HG03342 (cell line): ENCODE data around the gene LIN28B.
"Not testable (repeated sequence)": the region's sequence is repeated elsewhere in the genome, so short reads cannot be mapped to it uniquely, and the experiment has no call there.

Experiments
- ATAC-seq: cut with Tn5 transposase; IDR thresholded peaks from one replicate; pipeline ENCODE4 v1.9.1; 2021; ENCODE audit warnings: mild to moderate bottlenecking, moderate library complexity; ENCODE audit not compliant: unreplicated experiment

LIN28B gene

DNA sequence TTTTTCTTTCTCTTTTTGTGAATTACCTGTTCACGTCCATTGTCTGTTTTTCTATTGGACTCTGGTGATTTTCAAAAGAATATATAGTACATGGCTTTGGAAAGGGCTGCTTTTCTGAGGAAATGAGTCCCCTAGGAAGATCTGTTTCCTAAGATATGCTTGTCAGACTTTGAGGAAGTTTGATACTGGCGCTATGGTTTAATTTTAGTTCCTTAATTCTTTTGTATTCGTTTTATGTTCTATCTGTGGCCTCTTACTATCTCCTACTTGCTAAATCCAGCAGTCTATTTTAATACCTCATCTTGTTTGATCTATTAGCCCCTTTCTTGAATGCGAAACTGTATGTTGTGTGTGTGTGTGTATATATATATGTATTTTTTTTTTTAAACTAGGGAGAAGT lies 101.9 kb downstream of the LIN28B start:
- ATAC-seq = no peak

DNA sequence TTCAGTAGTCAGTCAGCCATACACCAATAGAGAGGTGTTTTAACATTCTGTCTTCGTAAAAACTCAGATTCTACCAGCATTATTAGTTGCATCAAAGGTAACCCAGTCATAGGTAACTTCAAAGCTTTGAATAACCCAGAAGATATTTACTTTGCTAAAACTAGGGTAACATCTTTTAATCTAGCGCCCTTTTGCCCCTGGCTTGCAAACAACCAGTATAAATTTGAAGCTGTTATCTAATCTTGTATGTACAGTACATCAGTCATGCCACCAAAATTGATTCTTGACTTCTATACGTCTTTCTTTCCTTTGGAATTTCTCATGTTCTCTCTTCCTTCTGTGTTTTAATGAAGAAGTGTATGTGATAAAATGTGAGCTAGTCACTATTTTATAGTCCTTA lies 109.3 kb downstream of the LIN28B start:
- no peak for ATAC-seq

DNA sequence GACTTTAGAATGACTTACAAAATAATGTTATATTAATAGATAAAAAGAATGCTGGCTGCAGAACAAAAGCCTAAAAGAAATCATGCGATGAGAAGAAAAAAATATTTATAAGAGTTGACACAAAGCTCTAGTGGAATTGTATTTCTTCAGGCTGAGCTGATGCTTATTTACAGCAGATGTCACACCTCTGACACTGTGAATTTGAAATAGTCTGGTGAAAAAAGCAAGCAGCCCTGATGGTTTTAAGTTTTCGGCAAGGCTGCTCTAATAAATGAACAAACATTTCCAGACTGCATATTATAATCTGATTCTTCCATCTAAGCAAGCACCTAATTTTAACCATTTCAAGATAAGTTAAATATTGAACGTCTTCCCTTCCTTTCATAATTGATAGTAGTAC lies 109.9 kb downstream of the LIN28B start:
- ATAC-seq = no peak

DNA sequence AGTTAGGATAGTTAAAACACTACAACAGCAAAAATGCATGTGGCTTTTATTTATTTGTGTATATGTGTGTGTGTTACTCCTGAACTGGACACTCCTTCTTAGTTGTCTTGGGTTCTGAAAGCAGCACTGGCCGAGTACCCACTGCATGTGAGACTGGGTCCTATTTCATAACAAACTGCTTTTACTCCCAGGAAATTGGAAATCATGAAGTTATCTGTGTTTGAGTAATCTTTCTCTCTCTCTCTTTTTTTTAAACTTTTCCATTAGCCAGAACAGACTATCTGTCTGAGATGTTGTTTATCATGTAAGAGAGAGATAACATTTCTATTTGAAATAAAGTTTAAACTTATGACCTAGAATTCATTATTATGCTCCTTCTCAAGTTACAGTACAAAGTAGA lies 110.4 kb downstream of the LIN28B start:
- ATAC-seq = no peak

DNA sequence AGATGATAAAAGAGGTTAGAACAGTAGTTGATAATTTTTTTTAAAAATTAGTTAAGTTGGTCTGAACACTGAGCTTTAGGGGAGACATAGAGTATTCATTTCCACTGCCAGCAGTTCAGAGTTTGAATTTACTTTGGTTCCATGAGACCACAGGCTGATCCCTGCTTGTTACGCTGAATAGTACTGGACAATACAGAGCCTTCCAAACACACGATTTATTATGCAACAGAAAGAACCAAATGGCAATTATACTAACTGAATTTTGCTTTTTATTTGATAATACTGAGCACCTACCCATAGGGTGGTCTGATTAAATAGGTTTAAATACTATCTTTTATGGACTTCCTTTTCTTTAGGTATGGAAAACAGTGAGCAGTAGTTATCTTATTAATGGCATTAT lies 111.5 kb downstream of the LIN28B start:
- ATAC-seq = no peak

DNA sequence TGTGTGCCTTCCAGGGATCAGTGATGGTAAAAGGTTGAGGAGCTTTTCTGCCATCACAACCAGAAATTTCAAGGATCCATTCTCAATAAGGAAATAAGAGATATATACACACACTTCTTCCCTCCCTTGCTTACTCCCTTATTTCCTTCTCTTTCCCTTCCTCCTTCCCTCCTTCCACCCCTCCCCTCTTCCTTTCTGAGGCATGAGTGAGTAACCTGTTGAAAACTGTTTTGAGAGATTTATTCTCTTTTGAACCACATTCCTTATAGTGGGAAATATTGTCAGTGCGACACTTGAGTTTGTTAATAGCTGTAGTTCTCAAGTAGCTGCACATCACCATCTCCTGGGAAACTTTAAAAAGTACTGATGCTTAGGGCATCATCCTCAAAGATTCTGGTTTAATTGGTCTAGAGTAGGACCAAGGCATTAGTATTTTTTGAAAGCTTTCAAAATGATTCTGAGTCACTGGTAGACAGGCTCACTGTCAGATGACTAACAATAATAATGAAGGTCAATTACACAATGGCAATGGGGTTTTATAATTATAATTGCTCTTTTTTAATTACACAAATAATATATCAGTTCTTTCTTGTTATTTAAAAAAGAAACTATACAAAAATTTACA lies 113.0 kb downstream of the LIN28B start:
- ATAC-seq = no peak

DNA sequence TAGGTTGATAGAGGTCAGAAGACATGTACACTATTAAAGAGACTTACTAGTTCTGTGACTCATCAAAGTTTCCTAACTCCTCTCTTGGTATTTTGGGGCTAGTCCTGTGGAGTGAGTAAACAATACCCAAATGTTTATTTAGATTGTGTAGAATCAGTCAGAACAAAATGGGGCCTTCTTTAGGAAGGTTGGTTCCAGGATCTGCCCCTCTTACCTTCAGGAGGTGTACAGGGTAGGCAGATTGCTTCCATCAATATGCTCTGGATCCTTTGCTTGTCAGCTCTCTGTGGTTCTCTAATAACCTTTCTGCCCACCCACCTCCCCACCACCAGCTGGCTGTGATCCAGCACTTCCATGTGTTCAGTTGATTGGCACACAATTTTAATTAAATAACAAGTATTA lies 115.9 kb downstream of the LIN28B start:
- no peak for ATAC-seq

DNA sequence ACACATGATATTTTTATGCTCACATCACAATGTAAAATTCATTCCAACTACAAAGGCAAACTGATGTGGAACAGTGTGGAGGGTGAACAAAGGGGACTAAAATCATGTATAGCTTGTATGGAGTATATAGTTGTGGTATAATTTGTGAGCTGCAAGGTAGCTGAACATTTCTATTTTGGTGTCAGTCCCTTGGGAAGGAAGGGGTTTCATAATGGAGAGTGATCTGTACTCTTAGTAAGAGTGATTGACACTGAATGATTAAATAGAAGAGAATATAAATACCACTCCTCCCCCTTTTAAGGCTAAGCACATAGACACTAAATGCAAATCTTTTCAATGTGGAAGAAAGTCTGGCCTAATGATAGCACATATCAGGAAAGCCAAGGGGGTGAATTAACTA lies 118.3 kb downstream of the LIN28B start:
- no peak for ATAC-seq

DNA sequence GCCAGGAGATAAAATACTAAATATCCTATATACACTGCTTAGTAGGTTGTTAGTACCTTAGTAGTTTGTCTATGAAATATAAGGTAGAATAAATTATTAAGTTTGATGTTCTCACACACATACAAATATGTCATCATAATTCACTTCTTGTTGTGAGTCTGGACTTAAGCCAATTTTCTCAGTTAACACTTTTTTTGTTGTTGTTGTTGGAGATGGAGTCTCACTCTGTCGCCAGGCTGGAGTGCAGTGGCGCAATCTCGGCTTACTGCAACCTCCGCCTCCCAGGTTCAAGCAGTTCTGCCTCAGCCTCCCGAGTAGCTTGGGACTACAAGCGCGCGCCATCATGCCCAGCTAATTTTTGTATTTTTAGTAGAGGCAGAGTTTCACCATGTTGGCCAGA lies 119.5 kb downstream of the LIN28B start:
- ATAC-seq = not testable (repeated sequence)

DNA sequence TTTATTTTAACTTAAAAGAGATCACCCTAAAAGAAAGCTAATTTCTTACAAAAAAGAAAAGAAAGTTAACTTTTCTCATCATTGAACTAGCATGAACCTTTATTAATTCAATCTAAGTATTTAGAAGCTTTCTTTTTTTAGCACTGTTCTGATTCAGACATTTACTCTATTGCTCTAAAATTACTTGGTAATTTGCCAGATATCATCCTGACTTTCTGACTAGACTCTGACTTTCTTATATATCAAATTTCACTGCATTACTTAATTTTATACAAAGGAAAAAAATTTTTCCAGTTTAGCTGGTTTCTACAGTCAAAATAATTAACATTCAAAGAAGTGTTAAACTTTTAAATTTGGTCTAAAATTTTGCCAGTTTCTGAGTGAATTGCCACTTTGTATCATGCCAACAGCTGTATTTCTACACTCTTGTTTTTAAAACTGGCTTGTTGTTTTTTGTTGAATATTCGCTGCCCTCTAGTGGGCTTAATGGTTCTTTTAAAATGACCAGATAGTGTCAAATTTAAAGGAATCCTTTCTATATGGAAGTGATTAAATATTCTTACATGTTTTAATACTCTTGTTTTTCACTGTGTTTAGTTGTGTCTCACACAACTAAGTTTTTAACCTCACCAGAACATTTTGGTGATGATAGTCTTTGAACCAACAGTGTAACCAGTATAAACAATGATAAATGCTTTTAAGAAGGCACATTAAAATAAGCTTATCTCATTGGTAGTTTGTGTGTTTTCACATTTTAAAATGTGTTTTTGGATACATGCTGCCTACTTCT lies 120.9 kb downstream of the LIN28B start:
- ATAC-seq = no peak

DNA sequence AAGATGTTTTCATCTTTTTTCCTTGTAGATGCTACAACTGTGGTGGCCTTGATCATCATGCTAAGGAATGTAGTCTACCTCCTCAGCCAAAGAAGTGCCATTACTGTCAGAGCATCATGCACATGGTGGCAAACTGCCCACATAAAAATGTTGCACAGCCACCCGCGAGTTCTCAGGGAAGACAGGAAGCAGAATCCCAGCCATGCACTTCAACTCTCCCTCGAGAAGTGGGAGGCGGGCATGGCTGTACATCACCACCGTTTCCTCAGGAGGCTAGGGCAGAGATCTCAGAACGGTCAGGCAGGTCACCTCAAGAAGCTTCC lies 121.4 kb downstream of the LIN28B start:
- ATAC-seq = no peak

DNA sequence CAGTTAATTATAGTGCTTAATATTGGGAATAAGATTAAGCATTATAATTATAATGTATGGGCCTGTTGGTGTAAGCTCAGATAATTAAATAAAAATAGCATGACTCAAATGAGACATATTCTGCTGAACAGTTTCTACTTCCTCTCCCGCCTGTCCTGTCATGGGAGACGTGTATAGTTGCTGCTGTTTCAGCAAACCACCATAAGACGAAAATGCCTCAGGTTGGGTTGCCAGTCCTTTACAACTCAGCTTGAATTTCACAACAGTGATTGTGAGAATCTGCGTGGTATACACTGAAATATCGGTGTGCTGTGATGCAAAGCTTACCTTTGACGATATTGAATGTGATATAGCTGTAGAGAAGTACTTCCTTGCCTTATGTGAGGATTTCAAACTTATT lies 123.4 kb downstream of the LIN28B start:
- ATAC-seq = no peak

DNA sequence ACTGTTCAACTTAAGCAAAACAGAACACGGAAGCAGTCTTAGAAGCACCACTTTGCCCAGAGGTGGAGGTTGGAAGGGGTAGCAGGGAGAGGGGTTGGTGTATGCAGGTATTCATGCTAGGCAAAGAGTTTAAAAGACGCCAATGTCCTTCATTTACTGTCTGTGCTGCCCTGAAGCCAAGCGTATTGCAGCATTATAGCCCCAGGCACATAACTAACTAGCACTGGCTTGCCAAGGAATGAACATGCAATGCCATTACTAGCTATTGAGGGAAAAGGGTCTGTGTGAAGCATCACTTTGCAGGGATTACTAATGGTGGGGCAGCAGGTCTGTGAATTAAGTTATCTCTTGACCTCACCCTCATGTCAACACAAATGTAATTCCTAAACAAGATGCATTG lies 124.8 kb downstream of the LIN28B start:
- not testable (repeated sequence) for ATAC-seq

DNA sequence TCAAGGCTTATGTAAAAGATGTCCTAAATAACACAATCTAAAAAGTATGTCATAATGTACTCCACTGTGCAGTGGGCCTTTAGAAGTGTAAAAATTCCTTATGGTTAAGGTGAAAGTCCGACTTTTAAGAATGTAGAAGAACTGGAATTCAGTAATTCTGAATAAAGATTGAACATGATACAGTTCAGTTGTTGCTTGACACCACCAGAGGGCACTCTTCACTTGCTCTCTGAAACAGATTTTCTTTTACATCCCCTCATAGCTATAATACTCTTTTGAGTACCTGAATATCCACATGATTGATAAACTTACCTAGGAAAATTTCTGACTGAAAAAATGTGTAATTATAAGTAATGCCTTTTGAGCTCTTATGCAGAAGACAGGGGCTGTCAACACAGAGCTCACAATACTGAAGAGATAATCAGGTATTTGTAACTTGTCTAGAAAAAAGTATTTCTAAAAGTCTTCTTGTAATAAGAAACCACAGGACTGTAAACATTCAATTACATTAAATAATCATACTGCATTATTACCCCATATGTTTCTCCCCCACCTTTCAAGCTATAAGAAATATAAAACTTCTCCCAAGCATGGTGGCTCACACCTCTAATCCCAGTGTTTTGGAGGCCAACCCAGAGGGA lies 130.8 kb downstream of the LIN28B start:
- peak; percentile 70 for ATAC-seq

DNA sequence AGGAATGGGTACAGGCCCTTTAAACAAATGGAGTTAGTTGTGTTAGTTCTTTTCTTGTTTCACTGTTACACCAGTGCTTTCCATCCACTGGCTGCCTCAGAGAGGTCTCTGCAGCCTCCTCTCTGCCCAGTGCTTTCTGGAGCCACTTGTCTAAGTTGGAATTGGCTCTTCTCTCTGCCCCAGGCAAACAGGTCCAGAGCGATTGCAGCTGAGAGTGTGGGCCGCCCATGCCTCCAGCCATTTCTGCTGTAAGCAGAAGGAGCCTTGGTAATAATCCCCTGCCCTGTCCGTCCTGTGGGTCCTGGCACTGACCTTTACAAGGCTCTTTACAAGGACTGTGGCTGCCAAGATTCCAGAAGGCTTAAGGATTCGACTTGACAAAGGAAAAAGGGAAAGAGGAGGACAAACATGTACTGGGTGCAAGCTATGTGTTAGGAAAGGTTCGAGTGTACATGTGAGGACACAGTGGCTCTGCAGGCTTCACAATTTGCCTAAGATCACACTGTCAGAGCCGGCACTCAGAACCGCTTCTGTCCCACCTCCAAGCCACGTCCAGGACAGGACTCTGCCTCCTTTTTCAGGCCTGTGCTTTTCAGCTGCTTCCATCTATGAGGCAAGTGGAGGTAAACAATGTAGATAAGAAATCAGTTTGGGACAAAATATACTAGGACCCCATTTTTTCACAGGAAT lies 134.4 kb downstream of the LIN28B start:
- no peak for ATAC-seq

DNA sequence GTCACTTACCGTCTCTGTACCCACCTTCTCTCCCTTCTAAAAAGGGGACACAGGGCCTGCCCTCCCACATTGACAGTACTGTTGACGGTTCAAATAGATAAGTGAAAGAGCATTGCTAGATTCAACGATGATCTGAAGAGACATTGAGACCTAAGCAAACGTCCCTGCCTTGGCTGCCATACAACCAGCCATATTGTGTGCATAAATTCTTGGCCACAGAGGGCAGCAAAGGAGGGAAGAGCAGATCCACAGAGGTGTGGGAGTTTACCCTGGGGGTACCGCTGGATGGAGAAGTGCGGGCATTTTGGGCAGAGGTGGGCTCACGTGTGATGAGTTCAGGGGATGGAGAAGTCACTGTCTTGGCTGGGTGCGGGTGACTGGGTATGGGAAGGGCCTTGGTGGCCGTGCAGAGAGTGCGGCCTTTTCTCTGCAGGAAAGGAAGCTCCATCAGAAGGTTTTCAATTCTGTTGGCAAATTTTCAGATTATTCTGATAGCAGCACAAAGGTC lies 137.3 kb downstream of the LIN28B start:
- no peak for ATAC-seq

DNA sequence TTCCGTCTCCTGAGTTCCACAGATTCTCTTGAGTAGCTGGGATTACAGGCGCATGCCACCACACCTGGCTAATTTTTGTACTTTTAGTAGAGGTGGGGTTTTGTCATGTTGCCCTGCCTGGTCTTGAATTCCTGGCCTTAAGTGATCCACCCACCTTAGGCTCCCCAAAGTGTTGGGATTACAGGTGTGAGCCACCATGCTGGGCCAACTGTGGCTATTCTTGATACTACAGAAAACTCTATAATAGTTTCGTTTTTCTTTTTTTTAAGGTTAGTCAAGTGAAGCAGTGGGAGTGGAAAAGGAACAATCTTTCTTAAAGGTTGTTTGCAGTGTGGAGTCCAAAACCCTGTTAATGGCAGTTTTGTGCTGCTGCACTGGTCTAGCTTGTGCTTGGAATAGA lies 138.2 kb downstream of the LIN28B start:
- ATAC-seq = no peak

DNA sequence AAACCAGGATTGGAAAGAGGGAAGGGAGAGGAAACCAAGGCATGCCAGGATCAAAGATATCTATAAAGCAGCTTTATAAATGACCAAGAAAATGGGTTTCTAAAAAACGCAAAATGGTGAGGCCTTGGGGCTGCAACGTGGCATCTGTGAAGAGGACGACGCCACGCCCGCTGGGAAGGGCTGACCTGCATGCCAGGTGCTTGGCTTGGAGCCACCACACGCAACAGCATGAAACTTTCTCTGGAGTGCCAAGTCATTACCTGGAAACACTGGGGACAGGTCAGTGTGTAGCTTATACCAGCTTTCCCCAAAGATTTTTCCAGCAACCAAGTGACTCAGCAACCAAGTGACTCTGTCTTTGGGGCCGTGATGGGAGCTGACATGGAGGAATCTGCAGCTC lies 140.4 kb downstream of the LIN28B start:
- no peak for ATAC-seq

DNA sequence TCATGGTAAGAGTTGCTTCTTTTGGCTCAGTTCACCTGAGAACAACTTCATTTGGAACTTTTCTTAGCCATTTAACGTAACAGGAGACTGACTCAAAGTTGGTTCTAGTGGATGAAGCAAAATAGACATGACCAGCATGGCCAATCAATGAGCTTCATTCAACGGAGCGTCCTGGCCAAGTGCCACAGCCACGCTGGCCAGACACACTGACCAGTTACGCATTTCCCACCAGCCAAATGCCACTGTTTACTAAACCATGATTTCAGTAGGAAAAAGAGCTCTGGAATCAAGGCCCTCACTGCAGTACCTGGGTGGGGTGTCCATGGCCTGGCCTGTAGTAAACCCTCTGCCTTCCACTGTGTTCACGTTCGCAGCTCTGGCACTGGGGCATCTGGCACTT lies 142.5 kb downstream of the LIN28B start:
- ATAC-seq = no peak

DNA sequence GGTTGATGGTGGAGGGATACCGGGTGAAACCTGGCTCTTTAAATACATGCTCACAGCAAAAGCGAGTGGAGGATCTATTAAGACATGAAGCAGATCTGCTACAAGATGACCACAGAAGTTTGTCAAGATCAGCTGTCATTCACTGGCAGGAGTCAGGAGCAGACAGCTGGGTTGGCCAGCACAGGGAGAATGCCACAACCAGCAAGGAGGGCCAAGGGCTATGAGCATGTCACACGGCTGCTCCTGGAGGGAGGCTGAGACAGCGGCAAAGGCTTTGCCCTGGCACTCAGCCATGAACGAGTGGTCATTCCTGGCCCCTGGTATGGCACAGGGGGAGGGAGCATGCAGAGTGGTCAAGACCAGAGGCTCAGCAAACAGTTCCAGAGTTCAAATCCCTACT lies 145.3 kb downstream of the LIN28B start:
- ATAC-seq = no peak

DNA sequence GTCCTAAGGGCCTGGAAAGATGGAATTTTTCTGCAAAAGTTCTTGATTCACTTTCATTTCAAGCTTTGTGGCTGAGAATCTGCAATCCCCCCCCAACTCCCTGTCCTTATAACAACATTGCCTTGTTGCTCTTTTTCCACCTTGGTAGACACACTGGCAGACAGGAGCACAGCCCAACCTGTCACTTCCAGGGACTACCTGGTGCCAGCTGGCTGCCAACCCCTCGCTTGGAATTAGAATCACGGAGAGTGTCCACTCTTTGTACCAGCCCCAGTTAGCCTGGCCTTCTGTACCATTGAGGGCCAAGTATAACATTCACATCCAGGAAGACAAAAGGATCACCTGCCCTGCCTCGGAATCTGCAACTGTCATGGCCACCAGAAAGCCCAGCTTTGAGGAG lies 148.2 kb downstream of the LIN28B start:
- no peak for ATAC-seq

DNA sequence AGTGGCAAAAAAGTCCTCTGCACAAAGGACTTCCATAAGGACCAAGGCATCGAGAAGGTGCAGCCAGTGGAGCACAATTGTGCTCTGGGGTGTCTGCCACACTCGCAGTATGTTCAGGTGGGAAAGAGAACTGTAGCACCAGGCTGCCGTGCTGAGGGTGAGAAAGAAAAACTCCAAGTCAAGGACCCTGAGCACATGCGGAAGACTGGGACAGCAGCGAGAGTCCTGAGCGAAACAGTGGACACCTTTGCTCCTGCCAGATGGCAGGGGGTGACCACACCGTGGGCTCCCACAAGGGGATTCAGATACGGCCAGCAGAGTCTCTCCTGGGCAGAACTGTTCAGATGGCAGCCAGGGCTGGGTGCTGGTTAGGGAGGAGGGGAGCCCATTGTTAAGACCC lies 149.4 kb downstream of the LIN28B start:
- no peak for ATAC-seq
